HUDEP-2 (cell line): ENCODE data around the gene COL9A3.

Experiments used
- DNase-seq, 76 experiments: peaks; one replicate each; lab custom pipeline; 2025; ENCODE audit not compliant: unreplicated experiment in 76 of 76; lab: John Stamatoyannopoulos, UW

COL9A3 gene

GRCh38 chr20:62890444-62890843 is 73.6 kb downstream of the COL9A3 start:
- DNase-seq = no peak
